Suprapubic skin (tissue), 3 donors: ENCODE data around the gene ANKRD11.
"Not testable (repeated sequence)": the region's sequence is repeated elsewhere in the genome, so short reads cannot be mapped to it uniquely, and the experiment has no call there.

ENCODE experiments used
- POLR2A ChIP-seq, 2 donors: fragments of 450-650 bp; IDR thresholded peaks; one replicate each; pipeline ENCODE4 v1.6.1; 2017; ENCODE audit warnings: antibody characterized with exemption in 2 of 2, mild to moderate bottlenecking in 2 of 2, moderate library complexity in 2 of 2
- TF ChIP-seq, protein P1 (sequence below), 2 donors: fragments of 200-600 bp in 1 of 2; fragments of 450-650 bp in 1 of 2; sonication (generic) in 1 of 2; IDR thresholded peaks; one replicate each; pipeline ENCODE4 v1.5.1; 2016 to 2019; ENCODE audit warnings: antibody characterized with exemption in 2 of 2, mild to moderate bottlenecking in 1 of 2, moderate library complexity in 1 of 2

DNA sequence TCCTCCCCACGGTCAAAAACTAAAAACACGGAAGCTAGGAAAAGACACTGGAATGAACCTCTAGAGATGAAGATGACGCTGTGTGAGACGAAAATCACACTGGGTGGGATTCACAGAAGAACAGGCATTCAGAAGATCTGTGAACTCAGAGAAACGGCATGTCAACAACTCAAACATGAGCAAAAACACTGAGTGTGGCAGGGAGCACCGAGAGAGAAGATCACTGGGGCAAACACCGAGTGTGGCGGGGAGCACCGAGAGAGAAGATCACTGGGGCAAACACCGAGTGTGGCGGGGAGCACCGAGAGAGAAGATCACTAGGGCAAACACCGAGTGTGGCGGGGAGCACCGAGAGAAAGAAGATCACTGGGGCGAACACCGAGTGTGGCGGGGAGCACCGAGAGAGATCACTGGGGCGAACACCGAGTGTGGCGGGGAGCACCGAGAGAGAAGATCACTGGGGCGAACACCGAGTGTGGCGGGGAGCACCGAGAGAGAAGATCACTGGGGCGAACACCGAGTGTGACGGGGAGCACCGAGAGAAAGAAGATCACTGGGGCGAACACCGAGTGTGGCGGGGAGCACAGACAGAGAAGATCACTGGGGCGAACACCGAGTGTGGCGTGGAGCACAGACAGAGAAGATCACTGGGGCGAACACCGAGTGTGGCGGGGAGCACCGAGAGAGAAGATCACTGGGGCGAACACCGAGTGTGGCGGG is 100.7 kb downstream of the ANKRD11 start:
- not testable (repeated sequence) for TF ChIP-seq POLR2A (IDR thresholded peaks at IDR 0.05)
- TF ChIP-seq, protein P1, sequence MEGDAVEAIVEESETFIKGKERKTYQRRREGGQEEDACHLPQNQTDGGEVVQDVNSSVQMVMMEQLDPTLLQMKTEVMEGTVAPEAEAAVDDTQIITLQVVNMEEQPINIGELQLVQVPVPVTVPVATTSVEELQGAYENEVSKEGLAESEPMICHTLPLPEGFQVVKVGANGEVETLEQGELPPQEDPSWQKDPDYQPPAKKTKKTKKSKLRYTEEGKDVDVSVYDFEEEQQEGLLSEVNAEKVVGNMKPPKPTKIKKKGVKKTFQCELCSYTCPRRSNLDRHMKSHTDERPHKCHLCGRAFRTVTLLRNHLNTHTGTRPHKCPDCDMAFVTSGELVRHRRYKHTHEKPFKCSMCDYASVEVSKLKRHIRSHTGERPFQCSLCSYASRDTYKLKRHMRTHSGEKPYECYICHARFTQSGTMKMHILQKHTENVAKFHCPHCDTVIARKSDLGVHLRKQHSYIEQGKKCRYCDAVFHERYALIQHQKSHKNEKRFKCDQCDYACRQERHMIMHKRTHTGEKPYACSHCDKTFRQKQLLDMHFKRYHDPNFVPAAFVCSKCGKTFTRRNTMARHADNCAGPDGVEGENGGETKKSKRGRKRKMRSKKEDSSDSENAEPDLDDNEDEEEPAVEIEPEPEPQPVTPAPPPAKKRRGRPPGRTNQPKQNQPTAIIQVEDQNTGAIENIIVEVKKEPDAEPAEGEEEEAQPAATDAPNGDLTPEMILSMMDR (IDR thresholded peaks at IDR 0.05), result not testable (repeated sequence)
